GM21526 (cell line): ENCODE data around the gene SMYD1.
"Not testable (repeated sequence)": the region's sequence is repeated elsewhere in the genome, so short reads cannot be mapped to it uniquely, and the experiment has no call there.

Source experiments
- ATAC-seq: cut with Tn5 transposase; IDR thresholded peaks from one replicate; pipeline ENCODE4 v1.9.1; 2021; ENCODE audit warnings: moderate library complexity; ENCODE audit not compliant: unreplicated experiment, low FRiP score

Gene SMYD1

DNA sequence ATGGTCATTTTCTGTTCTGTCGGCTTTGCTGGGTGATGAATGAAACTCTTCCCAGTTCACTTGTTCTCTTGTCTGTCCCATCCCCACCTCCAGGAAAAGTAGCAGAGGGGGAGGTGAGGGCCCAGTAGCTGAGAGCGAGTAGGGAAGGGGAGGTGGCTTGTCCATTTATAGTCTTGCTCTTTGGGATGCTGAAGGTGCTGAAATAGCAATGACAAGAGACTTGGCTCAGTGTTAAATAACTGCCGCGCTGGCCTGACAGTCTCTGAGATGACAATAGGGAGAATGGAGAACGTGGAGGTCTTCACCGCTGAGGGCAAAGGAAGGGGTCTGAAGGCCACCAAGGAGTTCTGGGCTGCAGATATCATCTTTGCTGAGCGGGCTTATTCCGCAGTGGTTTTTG, at the start of gene SMYD1:
Gene SMYD1, plus strand, starts transcription at position 228 of the 400 bp plus-strand sequence. Its CDS starts 40 bp downstream, at position 268.
- no peak for ATAC-seq

- ATAC-seq, result not testable (repeated sequence)
Measured at GRCh38 chr2:88018077-88018805, 49.4 kb upstream of the SMYD1 start.

- no peak for ATAC-seq
Measured at GRCh38 chr2:88018909-88019308, 48.7 kb upstream of the SMYD1 start.

DNA sequence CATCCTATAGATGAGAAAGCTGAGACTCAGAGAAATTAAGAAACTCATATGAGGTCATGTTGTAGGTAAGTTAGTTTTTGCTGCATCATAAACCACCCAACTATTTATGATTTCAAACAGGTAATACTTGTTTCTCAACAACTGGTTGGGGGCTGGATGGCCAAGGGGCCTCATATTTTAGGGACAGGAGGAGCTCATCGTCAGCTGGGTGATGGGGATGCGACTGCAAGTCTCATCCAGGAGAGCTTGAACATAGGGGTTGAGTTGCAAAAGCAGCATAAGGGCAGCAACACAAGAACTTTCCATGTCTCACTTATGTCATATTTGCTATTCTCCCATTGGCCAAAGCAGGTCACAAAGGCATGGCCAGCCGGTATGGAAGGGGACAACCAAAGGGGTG, 47.6 kb upstream of the SMYD1 start:
- no peak for ATAC-seq

DNA sequence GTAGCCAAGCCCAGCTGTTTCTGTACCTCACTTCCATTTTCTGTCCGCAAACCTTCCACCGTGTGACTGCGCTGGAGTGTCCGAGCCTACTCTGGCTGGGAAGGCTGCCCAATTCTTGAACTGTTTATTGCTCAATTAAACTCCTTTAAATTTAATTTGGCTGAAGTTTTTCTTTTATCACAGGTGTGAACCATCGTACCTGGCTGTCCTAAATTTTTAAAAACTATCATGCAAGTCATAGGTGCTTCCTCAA, 45.0 kb upstream of the SMYD1 start:
- ATAC-seq, result no peak

DNA sequence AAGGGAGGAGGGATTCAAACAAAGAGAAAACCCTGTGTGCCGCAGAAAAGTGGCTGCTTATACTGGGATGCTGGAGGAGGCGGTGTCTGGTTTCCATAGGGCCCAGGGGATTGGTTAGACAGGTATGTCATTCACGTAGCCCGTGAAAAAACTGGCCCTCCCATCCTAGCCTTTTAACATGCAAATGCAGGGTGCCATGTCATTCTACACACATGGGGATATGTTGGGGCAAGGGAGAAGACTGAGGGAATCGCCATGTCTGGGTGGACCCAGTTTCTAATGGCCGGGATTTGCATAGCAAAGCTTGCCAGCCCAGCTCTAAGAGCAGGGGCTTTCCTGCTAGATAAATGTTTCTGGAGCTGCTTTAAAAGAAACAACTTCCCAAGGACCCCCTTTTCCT, 43.1 kb upstream of the SMYD1 start:
- no peak for ATAC-seq

DNA sequence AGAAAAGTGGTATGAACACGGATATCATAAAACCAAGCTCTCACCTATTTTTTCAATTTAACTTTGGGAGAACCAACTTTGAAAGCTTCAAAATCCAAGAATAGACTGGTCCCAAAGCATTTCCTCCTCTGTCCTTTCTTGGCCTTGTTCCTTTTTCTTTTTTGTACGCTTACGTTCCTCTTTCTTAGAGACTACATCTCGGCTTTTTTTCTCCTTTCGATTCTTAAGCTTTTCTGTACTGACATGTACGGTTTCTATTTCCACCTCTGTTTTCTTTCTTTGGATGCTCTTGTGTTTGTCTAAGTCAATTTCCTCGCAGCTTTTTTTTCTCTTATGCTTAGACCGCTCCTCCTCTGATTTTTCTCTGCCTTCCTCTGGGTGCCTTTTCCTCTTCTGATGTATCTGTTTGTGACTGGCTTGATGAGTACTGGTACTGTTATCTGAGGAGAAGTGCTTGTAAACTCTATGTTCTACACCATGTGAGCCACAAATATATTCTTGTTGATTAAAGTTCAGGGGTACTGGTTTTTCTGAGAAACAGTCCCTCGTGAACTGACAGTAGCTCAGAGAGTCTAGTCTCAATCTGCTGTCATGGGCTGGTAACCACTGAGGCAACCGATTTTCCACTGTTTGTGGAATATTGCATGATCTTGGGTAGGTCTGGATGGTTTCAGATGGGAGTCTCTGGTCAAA, 39.8 kb upstream of the SMYD1 start:
- no peak for ATAC-seq

- ATAC-seq, result no peak
Measured at GRCh38 chr2:88028931-88029330, 38.7 kb upstream of the SMYD1 start.

GRCh38 chr2:88032070-88032702, 35.4 kb upstream of the SMYD1 start:
- no peak for ATAC-seq

DNA sequence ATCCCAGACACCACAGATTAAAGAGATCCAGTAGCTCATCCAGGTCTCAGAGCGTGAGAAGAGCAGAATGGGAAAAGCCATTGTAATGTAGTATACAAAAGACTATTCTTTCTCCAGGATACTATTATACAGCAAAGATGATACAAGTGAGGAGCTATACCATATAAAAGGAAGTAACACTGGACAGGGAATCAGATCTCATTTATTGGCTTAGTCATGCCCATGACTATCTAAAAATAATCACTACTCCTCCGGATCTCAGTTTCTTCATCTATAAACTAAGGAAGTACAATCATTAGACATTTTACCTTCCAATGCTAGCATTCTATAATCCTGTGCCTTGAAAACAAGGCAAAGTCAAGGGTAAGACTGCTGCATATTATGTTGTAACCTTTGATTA, 31.4 kb upstream of the SMYD1 start:
- no peak for ATAC-seq

DNA sequence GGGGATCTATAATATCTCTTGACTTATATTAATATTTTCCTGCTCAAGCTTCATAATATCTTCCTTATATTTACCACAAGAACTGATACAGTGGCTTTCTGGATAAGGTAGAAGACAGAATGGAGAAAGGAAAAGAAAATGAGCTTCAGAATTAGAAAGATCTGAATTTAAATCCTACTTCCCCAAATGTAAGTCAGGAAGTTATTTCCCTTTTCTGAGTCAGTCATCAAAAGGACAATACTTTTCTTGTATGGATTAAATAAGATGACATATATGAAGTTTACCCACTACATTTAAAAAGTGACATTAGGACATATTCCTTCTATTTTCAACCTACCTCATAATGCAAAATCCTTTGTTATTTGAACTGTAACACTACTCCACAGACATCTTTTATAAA, 31.0 kb upstream of the SMYD1 start:
- no peak for ATAC-seq

DNA sequence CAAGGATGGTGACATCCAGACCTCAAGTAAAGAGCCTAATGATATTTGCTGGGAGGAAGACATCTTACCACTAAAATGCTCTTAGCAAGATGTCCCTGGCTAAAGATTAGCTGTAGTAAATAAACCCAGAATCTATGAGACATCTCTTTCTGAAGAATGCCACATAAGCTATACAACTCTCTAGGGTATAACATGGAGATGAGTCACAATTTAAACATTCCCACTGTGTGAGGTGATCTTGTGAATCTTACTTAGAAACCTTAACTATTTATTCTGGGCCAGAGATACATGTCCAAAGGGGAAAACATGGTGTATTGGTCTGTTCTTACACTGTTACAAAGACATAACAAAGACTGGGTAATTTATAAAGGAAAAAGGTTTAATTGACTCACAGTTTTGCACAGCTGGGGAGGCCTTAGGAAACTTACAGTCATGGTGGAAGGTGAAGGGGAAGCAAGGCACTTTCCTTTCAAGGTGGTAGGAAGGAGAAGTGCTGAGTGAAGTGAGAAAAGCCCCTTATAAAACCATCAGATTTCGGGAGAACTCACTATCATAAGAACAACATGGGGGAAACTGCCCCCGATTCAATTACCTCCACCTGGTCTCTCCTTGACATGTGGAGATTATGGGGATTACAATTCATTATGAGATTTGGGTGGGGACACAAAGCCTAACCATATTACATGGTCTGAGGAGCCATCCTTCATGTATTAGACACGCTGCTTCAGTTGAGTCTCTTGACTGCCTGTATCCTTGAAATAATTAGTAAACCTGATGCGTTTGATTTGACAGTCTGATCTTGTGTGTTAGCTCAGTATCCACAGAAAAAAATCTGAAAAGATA, 29.1 kb upstream of the SMYD1 start:
- no peak for ATAC-seq

- no peak for ATAC-seq
Measured at GRCh38 chr2:88042476-88042875, 25.1 kb upstream of the SMYD1 start.

- not testable (repeated sequence) for ATAC-seq
Measured at GRCh38 chr2:88045561-88045960, 22.1 kb upstream of the SMYD1 start.

GRCh38 chr2:88048541-88048940, 19.1 kb upstream of the SMYD1 start:
- ATAC-seq, result no peak

GRCh38 chr2:88049622-88050021, 18.0 kb upstream of the SMYD1 start:
- ATAC-seq, result no peak

- no peak for ATAC-seq
Measured at GRCh38 chr2:88051792-88052191, 15.8 kb upstream of the SMYD1 start.

- ATAC-seq, result no peak
Measured at GRCh38 chr2:88053296-88053695, 14.3 kb upstream of the SMYD1 start.

DNA sequence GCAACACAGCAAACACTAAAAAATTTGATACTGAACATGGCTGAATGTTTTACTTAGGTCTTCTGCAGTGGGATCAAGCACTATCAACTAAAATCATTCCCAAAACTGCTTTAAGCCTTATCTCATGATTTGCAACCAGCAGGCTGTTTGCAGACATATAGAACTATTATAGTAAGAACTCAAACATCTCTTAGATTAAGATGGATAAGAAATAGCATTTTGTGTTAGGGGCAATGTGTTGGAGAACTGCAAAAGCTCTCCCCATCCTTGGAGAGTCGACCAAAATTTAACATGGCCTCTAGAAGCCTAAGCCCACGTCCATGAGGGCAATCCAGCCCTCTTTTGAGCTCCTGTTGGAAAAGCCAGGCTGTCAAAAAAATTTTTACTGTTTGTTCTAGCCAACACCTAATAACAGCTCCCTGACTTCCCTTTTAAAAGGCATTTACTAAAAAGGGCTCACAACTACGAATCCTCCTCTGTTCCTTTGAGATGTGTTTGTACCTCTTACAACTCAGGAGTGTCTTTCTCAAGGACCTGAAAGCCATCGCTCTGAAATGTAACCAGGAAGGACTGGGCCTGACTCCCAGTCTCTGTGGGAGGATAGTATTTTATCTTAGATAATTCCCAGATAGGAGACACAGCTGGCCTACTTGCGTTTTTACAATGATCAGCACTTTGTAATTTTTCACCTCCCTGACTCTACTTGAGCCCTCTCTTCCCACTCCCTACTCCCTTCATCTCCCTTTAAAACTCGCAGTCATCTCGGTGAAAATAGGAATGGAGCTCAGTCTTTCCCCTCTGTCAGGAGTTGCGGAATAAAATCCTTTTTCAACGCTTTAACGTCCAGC, 13.5 kb upstream of the SMYD1 start:
- ATAC-seq, result no peak

GRCh38 chr2:88054782-88055370, 12.7 kb upstream of the SMYD1 start:
- no peak for ATAC-seq
